Tibial artery (tissue), 4 donors: ENCODE results near the gene AQP6.

Experiments used
- DNase-seq, 2 donors: peaks; one replicate each; pipeline ENCODE4 v3.0.0-alpha.2; 2019
- H3K27ac ChIP-seq, 2 donors: fragments of 200-600 bp; sonication (generic) in 1 of 2; 1 replicate in 1 of 2; 2 replicates in 1 of 2; pipeline ENCODE4 v1.5.1; 2018 to 2019; ENCODE audit warnings: mild to moderate bottlenecking in 1 of 2
- H3K27me3 ChIP-seq, 2 donors: fragments of 200-600 bp; sonication (generic) in 1 of 2; one replicate each; pipeline versions ENCODE4 v1.5.1 to v1.6.0; 2016 to 2019
- H3K36me3 ChIP-seq, 3 donors: fragments of 200-600 bp; sonication (generic) in 2 of 3; one replicate each; pipeline ENCODE4 v1.5.1; 2016 to 2019; ENCODE audit warnings: mild to moderate bottlenecking in 2 of 3
- H3K4me1 ChIP-seq, 4 donors: fragments of 200-600 bp; sonication (generic) in 2 of 4; 1 replicate in 3 of 4; 2 replicates in 1 of 4; pipeline ENCODE4 v1.5.1; 2016 to 2019
- H3K4me3 ChIP-seq, 2 donors: fragments of 200-600 bp; sonication (generic) in 1 of 2; 1 replicate in 1 of 2; 2 replicates in 1 of 2; pipeline ENCODE4 v1.5.1; 2018 to 2019; ENCODE audit warnings: mild to moderate bottlenecking in 2 of 2
- H3K9me3 ChIP-seq, 3 donors: fragments of 200-600 bp; sonication (generic) in 1 of 3; one replicate each; pipeline ENCODE4 v1.5.1; 2016 to 2019
- CTCF ChIP-seq, 2 experiments: fragments of 200-600 bp in 1 of 2; fragments of 450-650 bp in 1 of 2; IDR thresholded peaks; one replicate each; pipeline ENCODE4 v1.5.1; 2017 to 2019; ENCODE audit warnings: antibody characterized with exemption in 2 of 2, mild to moderate bottlenecking in 1 of 2, moderate library complexity in 1 of 2
- intact Hi-C: fragments of 100-400 bp; cut with DNase I; formaldehyde crosslinking; loops from one replicate; pipeline ENCODE4 v1.15.0; 2023; ENCODE audit warnings: low total_unique reads

The AQP6 gene

GRCh38 chr12:49939307-49939706 is 33.4 kb upstream of the AQP6 start:
- intact Hi-C loops: no loop called here
- no peak for DNase-seq
- Histone ChIP-seq H3K9me3 (no peaks in the 10 kb centered on the region), H3K4me1 (no peaks in the 10 kb centered on the region), H3K27me3 (no peaks in the 10 kb centered on the region), H3K27ac (no peak overlapping the region), H3K36me3 (no peaks in the 10 kb centered on the region), H3K4me3 (no peak overlapping the region)
- no peak for TF ChIP-seq CTCF (IDR thresholded peaks at IDR 0.05)

GRCh38 chr12:49939707-49940106 is 33.0 kb upstream of the AQP6 start:
- H3K9me3 ChIP-seq: no peaks in the 10 kb centered on the region
- TF ChIP-seq CTCF (IDR thresholded peaks at IDR 0.05): no peak
- DNase-seq: no peak
- no peak overlapping the region for H3K27ac ChIP-seq
- intact Hi-C loops: loop anchor here (10.0 kb wide), 1 partner anchor 75 kb away; no protein-coding TSS in a partner anchor
- H3K4me1 ChIP-seq: no peaks in the 10 kb centered on the region
- H3K4me3 ChIP-seq: no peak overlapping the region
- no peaks in the 10 kb centered on the region for H3K36me3 ChIP-seq
- no peaks in the 10 kb centered on the region for H3K27me3 ChIP-seq

DNA sequence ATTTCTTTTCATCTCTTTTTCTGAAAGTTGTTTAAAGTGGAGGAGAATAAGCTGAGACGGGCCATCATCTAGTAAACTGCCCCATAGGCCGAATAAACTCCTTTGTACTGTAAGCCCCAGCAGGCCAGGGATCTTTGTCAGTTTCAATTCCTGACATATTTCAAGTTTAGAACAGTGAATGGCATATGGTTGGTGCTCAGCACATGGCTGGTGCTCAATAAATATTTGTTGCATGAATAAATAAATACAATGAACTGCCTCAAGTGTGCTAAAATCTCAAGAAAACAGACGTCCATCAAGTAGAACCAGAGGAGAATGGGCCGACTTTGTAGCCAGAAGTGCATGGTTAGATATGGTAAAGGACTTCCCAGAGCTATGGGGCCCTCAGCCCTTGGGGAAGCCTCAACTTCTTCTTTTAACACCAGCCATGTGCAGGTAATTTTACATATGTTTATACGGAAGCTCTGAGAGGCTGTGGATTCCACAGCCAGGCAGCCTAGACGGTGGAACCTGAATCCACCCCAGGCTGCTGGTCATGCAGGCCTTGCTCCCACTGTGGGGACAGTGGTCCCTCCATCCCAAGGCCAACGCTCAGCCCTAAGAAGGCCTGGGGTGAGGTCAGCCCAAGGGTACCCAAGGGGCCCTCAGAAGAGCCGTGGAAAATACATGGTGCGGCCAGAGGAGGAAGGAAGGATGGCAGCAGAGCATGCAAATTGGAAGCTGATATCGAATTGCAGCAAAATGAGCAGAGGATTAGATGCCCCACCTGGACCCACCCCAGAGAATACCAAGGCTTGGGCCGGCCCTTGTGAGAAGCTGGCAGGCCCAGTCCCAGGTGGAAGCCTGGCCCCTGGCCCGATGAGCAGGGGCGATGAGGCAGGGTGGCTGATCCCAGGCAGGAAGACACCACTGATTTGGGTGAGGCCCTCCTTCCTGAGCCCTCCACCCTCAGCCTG is 30.9 kb upstream of the AQP6 start:
- Histone ChIP-seq H3K9me3 (no peaks in the 10 kb centered on the region), H3K4me3 (no peak overlapping the region), H3K27me3 (no peaks in the 10 kb centered on the region), H3K36me3 (no peaks in the 10 kb centered on the region), H3K4me1 (peaks cover 0 to 10% (median 5%) of the 10 kb centered on the region in 4 donors), H3K27ac (no peak overlapping the region)
- TF ChIP-seq CTCF (IDR thresholded peaks at IDR 0.05): no peak
- DNase-seq: no peak
- intact Hi-C loops: loop anchor here (10.0 kb wide), 1 partner anchor 77 kb away; no protein-coding TSS in a partner anchor

- no peaks in the 10 kb centered on the region for H3K36me3 ChIP-seq
- H3K9me3 ChIP-seq: no peaks in the 10 kb centered on the region
- H3K27ac ChIP-seq: no peak overlapping the region
- H3K27me3 ChIP-seq: no peaks in the 10 kb centered on the region
- no peak overlapping the region for H3K4me3 ChIP-seq
- no peak for TF ChIP-seq CTCF (IDR thresholded peaks at IDR 0.05)
- H3K4me1 ChIP-seq: peaks cover 0 to 10% (median 5%) of the 10 kb centered on the region in 4 donors
- intact Hi-C loops: loop anchor here (10.0 kb wide), 1 partner anchor 78 kb away; no protein-coding TSS in a partner anchor
- no peak for DNase-seq
These were observed 30.2 kb upstream of the AQP6 start for GRCh38 chr12:49942512-49942893.

- no peaks in the 10 kb centered on the region for H3K36me3 ChIP-seq
- H3K27ac ChIP-seq: no peak overlapping the region
- no peaks in the 10 kb centered on the region for H3K9me3 ChIP-seq
- H3K4me1 ChIP-seq: peaks cover 0 to 10% (median 5%) of the 10 kb centered on the region in 4 donors
- intact Hi-C loops: loop anchor here (10.0 kb wide), 1 partner anchor 78 kb away; no protein-coding TSS in a partner anchor
- TF ChIP-seq CTCF (IDR thresholded peaks at IDR 0.05): no peak
- H3K4me3 ChIP-seq: no peak overlapping the region
- no peaks in the 10 kb centered on the region for H3K27me3 ChIP-seq
- no peak for DNase-seq
These were observed 29.7 kb upstream of the AQP6 start for GRCh38 chr12:49942921-49943624.
